ENCODE results near the gene UBE3C.
"Not testable (repeated sequence)": the region's sequence is repeated elsewhere in the genome, so short reads cannot be mapped to it uniquely, and the experiment has no call there.

The UBE3C gene

GRCh38 chr7:157241631-157242030 is 102.9 kb downstream of the UBE3C start:
- DNase-seq, result no peak

- no peak for DNase-seq
These were observed 106.0 kb downstream of the UBE3C start for GRCh38 chr7:157244516-157245294.

- DNase-seq, result no peak
These were observed 107.3 kb downstream of the UBE3C start for GRCh38 chr7:157246052-157246451.

- no peak for DNase-seq
These were observed 109.9 kb downstream of the UBE3C start for GRCh38 chr7:157248659-157249058.

GRCh38 chr7:157250605-157251228 is 112.0 kb downstream of the UBE3C start:
- peak; percentile 61 for DNase-seq

GRCh38 chr7:157251817-157252216 is 113.1 kb downstream of the UBE3C start:
- DNase-seq, result not testable (repeated sequence)

GRCh38 chr7:157253850-157254249 is 115.1 kb downstream of the UBE3C start:
- no peak for DNase-seq

GRCh38 chr7:157254781-157255180 is 116.1 kb downstream of the UBE3C start:
- DNase-seq, result not testable (repeated sequence)

- DNase-seq, result no peak
These were observed 116.5 kb downstream of the UBE3C start for GRCh38 chr7:157255201-157255606.

- no peak for DNase-seq
These were observed 124.4 kb downstream of the UBE3C start for GRCh38 chr7:157263156-157263555.

GRCh38 chr7:157265051-157265450 is 126.3 kb downstream of the UBE3C start:
- DNase-seq, result no peak

- DNase-seq, result no peak
These were observed 127.5 kb downstream of the UBE3C start for GRCh38 chr7:157266272-157266671.

- no peak for DNase-seq
These were observed 128.8 kb downstream of the UBE3C start for GRCh38 chr7:157267516-157267915.

- no peak for DNase-seq
These were observed 129.2 kb downstream of the UBE3C start for GRCh38 chr7:157267956-157268355.

- DNase-seq, result no peak
These were observed 129.8 kb downstream of the UBE3C start for GRCh38 chr7:157268540-157268939.

- DNase-seq, result no peak
These were observed 130.8 kb downstream of the UBE3C start for GRCh38 chr7:157269341-157270059.

- DNase-seq, result no peak
These were observed 131.3 kb downstream of the UBE3C start for GRCh38 chr7:157270060-157270444.

- no peak for DNase-seq
These were observed 132.7 kb downstream of the UBE3C start for GRCh38 chr7:157271315-157271990.

GRCh38 chr7:157271991-157272324 is 133.2 kb downstream of the UBE3C start:
- DNase-seq, result no peak

- DNase-seq, result no peak
These were observed 133.9 kb downstream of the UBE3C start for GRCh38 chr7:157272351-157273207.

- DNase-seq, result peak; percentile 68
These were observed 134.7 kb downstream of the UBE3C start for GRCh38 chr7:157273208-157274093.
